GM23248 (cell line): ENCODE measurements around the gene TEX13A. TPM values are rescaled to one million over a fixed set of nuclear protein-coding genes. Genes with fewer than 3 reads are reported as not detected.

Experiments used
- DNase-seq: peaks from one replicate; pipeline ENCODE4 v3.0.0-alpha.2; 2015
- H2AFZ ChIP-seq: fragments of 200-600 bp; sonication (generic); 2 replicates; pipeline ENCODE4 v1.6.1; 2016; ENCODE audit warnings: antibody characterized with exemption
- H3F3A ChIP-seq: fragments of 200-600 bp; sonication (generic); 2 replicates; pipeline ENCODE4 v1.6.1; 2016; ENCODE audit warnings: mild to moderate bottlenecking, antibody characterized with exemption, mixed run types; ENCODE audit not compliant: insufficient read depth
- H3K27ac ChIP-seq: fragments of 200-600 bp; sonication (generic); 2 replicates; pipeline ENCODE4 v1.5.1; 2016; ENCODE audit warnings: mild to moderate bottlenecking
- H3K27me3 ChIP-seq: fragments of 200-600 bp; sonication (generic); replicated peaks from 2 replicates; pipeline ENCODE4 v1.6.1; 2016; ENCODE audit warnings: mild to moderate bottlenecking; ENCODE audit not compliant: insufficient read depth
- H3K36me3 ChIP-seq: fragments of 200-600 bp; sonication (generic); 2 replicates; pipeline ENCODE4 v1.6.1; 2016; ENCODE audit warnings: low read depth, mild to moderate bottlenecking
- H3K4me1 ChIP-seq: fragments of 200-600 bp; sonication (generic); 2 replicates; pipeline ENCODE4 v1.6.1; 2016; ENCODE audit warnings: mild to moderate bottlenecking; ENCODE audit not compliant: insufficient read depth
- H3K4me2 ChIP-seq: fragments of 200-600 bp; sonication (generic); one replicate; pipeline ENCODE4 v1.6.1; 2016; ENCODE audit warnings: mild to moderate bottlenecking; ENCODE audit not compliant: unreplicated experiment
- H3K4me3 ChIP-seq: fragments of 200-600 bp; sonication (generic); 2 replicates; pipeline ENCODE4 v1.5.1; 2016; ENCODE audit warnings: mild to moderate bottlenecking
- H3K79me2 ChIP-seq: fragments of 200-600 bp; sonication (generic); 2 replicates; pipeline ENCODE4 v1.6.1; 2016; ENCODE audit warnings: mild to moderate bottlenecking; ENCODE audit not compliant: insufficient read depth
- H3K9ac ChIP-seq: fragments of 200-600 bp; sonication (generic); 2 replicates; pipeline ENCODE4 v1.6.1; 2016; ENCODE audit warnings: mild to moderate bottlenecking
- H3K9me2 ChIP-seq: fragments of 200-600 bp; sonication (generic); 2 replicates; pipeline ENCODE4 v1.6.1; 2016; ENCODE audit warnings: mixed run types, mild to moderate bottlenecking, moderate library complexity; ENCODE audit not compliant: insufficient read depth
- H3K9me3 ChIP-seq: fragments of 200-600 bp; sonication (generic); one replicate; pipeline ENCODE4 v1.6.1; 2017; ENCODE audit warnings: low read depth
- H4K20me1 ChIP-seq: fragments of 200-600 bp; sonication (generic); 2 replicates; pipeline ENCODE4 v1.6.0; 2016; ENCODE audit not compliant: insufficient read depth
- EZH2 ChIP-seq: fragments of 200-600 bp; sonication (generic); IDR thresholded peaks from 2 replicates; pipeline ENCODE4 v1.6.1; 2018; ENCODE audit warnings: antibody characterized with exemption, mild to moderate bottlenecking; ENCODE audit not compliant: insufficient read depth, poor library complexity, severe bottlenecking
- EZH2phosphoT487 ChIP-seq: fragments of 200-600 bp; sonication (generic); IDR thresholded peaks from 2 replicates; pipeline ENCODE4 v1.6.1; 2018; ENCODE audit warnings: antibody characterized with exemption, moderate library complexity, mild to moderate bottlenecking, low read depth; ENCODE audit not compliant: insufficient read depth
- WGBS, 2 experiments: methylation state at CpG; one replicate each; pipeline ENCODE4 v1.1.6; 2015 to 2017; ENCODE audit warnings: low lambda C conversion rate in 2 of 2, low coverage in 1 of 2; ENCODE audit errors: missing lambda C conversion rate in 2 of 2; 5-methylcytosine and 5-hydroxymethylcytosine counted together
- in situ Hi-C: fragments of 300-500 bp; cut with MboI; formaldehyde crosslinking; loops from 2 replicates; pipeline ENCODE4 v1.15.0; 2020
- polyA plus RNA-seq: library from polyadenylated mRNA; unstranded; fragments of >200 nt; fragmentation: Nextera tagmentation; extraction: Ambion mirVana; gene quantifications from 2 replicates; pipeline ENCODE4 v1.2.1, GENCODE V29; 2016
- total RNA-seq: library from RNA; depleted of rRNA; stranded (reverse); fragments of >200 nt; shearing (Covaris generic); gene quantifications from 2 replicates; pipeline ENCODE4 v1.2.3, GENCODE V29; 2014

TEX13A gene
- total and polyA plus RNA-seq, 2 experiments from 2014 or later: not detected

DNA sequence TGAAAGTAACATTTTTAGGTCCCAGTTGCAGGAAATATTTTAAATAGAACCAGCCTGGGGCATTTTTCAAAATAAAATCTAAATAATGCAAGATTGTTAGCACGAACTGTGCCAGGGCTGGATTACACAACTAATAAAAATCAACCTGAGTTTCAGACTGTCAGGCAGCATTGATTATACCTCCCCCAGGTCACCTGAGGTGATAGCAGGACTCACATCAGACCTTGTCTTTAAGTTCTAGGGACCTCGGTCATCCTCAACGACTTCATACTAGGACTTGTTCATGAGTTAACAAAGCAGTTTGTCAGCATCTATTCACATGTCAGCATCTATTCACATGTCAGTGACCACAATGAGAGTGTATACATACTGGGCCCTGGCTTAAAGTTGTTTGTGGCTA, 8.7 kb upstream of the TEX13A start:
- no peak for DNase-seq
- no peak for TF ChIP-seq EZH2
- TF ChIP-seq EZH2phosphoT487: no peak
- Histone ChIP-seq H3K27ac (no peak overlapping the region), H3K36me3 (no peaks in the 10 kb centered on the region), H3K9ac (no peak overlapping the region), H3K4me1 (no peaks in the 10 kb centered on the region), H2AFZ (no peak overlapping the region), H4K20me1 (no peaks in the 10 kb centered on the region), H3F3A (no peaks in the 10 kb centered on the region), H3K27me3 (no peaks in the 10 kb centered on the region), H3K9me2 (no peaks in the 10 kb centered on the region), H3K4me3 (no peak overlapping the region), H3K4me2 (no peak overlapping the region), H3K79me2 (no peaks in the 10 kb centered on the region), H3K9me3 (no peaks in the 10 kb centered on the region)
- in situ Hi-C loops: no loop called here
- WGBS, 2 experiments: 0 to 2% methylated on average over 3 of the region's 3 CpGs

GRCh38 chrX:105228602-105229001, 8.1 kb upstream of the TEX13A start:
- H2AFZ ChIP-seq: no peak overlapping the region
- DNase-seq: no peak

GRCh38 chrX:105226499-105226898, 6.0 kb upstream of the TEX13A start:
- Histone ChIP-seq H3K4me2 (no peak overlapping the region), H3K9me3 (no peaks in the 10 kb centered on the region), H3K27me3 (no peaks in the 10 kb centered on the region), H3K4me1 (no peaks in the 10 kb centered on the region), H3K4me3 (no peak overlapping the region), H3K27ac (no peak overlapping the region), H3K9me2 (no peaks in the 10 kb centered on the region), H3K36me3 (no peaks in the 10 kb centered on the region), H3F3A (no peaks in the 10 kb centered on the region), H3K9ac (no peak overlapping the region), H3K79me2 (no peaks in the 10 kb centered on the region), H4K20me1 (no peaks in the 10 kb centered on the region), H2AFZ (no peak overlapping the region)
- no peak for DNase-seq
- in situ Hi-C loops: no loop called here
- 28 to 29% methylated on average over 4 to 5 of the region's 5 CpGs for WGBS, 2 experiments
- no peak for TF ChIP-seq EZH2
- TF ChIP-seq EZH2phosphoT487: no peak

More at GRCh38 chrX:105228602-105229001, 8.1 kb upstream of the TEX13A start:
- Histone ChIP-seq H3K9ac (no peak overlapping the region), H3K27ac (no peak overlapping the region), H3K4me2 (no peak overlapping the region), H3K4me1 (no peaks in the 10 kb centered on the region), H3K9me3 (no peaks in the 10 kb centered on the region), H3K79me2 (no peaks in the 10 kb centered on the region), H3K27me3 (no peaks in the 10 kb centered on the region), H3K36me3 (no peaks in the 10 kb centered on the region), H3K9me2 (no peaks in the 10 kb centered on the region), H3F3A (no peaks in the 10 kb centered on the region), H4K20me1 (no peaks in the 10 kb centered on the region), H3K4me3 (no peak overlapping the region)
- in situ Hi-C loops: no loop called here
- WGBS, 2 experiments: 5 to 8% methylated on average over 2 of the region's 2 CpGs
- TF ChIP-seq EZH2phosphoT487: no peak
- TF ChIP-seq EZH2: no peak

DNA sequence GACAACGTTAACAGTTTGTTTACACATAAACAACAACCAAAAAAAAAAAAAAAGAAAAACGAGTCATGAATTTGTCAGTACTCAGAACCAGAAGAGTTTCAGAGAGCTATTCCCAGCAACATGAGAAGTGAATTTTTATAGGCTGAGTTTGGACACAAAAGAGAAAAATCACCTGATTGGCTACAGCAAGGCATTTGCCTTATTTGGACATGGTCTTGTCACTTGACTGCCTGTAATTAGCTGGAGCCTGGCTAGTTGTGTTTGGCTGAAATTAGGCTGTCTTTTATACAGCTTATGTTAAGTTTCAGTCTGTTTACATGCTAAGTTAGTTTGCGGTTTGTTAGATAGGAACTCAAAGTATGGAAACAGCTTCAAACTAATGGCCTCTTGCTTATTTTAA, 880 bp upstream of the TEX13A start:
- Histone ChIP-seq H3K4me3 (no peak overlapping the region), H4K20me1 (no peaks in the 10 kb centered on the region), H3K9ac (no peak overlapping the region), H3K27me3 (no peaks in the 10 kb centered on the region), H3K36me3 (no peaks in the 10 kb centered on the region), H2AFZ (no peak overlapping the region), H3K9me3 (no peaks in the 10 kb centered on the region), H3F3A (no peaks in the 10 kb centered on the region), H3K4me2 (no peak overlapping the region), H3K4me1 (no peaks in the 10 kb centered on the region), H3K79me2 (no peaks in the 10 kb centered on the region), H3K9me2 (no peaks in the 10 kb centered on the region), H3K27ac (no peak overlapping the region)
- no peak for TF ChIP-seq EZH2
- WGBS, 2 experiments: 27% methylated on average over 3 of the region's 3 CpGs
- in situ Hi-C loops: no loop called here
- DNase-seq: no peak
